HG02973 (cell line): ENCODE data around the gene GPATCH1.
"Not testable (repeated sequence)": the region's sequence is repeated elsewhere in the genome, so short reads cannot be mapped to it uniquely, and the experiment has no call there.

Source experiments
- ATAC-seq: cut with Tn5 transposase; IDR thresholded peaks from one replicate; pipeline ENCODE4 v1.9.1; 2021; ENCODE audit warnings: moderate library complexity; ENCODE audit not compliant: unreplicated experiment

Gene GPATCH1, protein sequence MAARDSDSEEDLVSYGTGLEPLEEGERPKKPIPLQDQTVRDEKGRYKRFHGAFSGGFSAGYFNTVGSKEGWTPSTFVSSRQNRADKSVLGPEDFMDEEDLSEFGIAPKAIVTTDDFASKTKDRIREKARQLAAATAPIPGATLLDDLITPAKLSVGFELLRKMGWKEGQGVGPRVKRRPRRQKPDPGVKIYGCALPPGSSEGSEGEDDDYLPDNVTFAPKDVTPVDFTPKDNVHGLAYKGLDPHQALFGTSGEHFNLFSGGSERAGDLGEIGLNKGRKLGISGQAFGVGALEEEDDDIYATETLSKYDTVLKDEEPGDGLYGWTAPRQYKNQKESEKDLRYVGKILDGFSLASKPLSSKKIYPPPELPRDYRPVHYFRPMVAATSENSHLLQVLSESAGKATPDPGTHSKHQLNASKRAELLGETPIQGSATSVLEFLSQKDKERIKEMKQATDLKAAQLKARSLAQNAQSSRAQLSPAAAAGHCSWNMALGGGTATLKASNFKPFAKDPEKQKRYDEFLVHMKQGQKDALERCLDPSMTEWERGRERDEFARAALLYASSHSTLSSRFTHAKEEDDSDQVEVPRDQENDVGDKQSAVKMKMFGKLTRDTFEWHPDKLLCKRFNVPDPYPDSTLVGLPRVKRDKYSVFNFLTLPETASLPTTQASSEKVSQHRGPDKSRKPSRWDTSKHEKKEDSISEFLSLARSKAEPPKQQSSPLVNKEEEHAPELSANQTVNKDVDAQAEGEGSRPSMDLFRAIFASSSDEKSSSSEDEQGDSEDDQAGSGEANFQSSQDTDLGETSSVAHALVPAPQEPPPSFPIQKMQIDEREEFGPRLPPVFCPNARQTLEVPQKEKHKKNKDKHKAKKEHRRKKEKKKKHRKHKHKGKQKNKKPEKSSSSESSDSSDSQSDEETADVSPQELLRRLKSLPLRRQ

DNA sequence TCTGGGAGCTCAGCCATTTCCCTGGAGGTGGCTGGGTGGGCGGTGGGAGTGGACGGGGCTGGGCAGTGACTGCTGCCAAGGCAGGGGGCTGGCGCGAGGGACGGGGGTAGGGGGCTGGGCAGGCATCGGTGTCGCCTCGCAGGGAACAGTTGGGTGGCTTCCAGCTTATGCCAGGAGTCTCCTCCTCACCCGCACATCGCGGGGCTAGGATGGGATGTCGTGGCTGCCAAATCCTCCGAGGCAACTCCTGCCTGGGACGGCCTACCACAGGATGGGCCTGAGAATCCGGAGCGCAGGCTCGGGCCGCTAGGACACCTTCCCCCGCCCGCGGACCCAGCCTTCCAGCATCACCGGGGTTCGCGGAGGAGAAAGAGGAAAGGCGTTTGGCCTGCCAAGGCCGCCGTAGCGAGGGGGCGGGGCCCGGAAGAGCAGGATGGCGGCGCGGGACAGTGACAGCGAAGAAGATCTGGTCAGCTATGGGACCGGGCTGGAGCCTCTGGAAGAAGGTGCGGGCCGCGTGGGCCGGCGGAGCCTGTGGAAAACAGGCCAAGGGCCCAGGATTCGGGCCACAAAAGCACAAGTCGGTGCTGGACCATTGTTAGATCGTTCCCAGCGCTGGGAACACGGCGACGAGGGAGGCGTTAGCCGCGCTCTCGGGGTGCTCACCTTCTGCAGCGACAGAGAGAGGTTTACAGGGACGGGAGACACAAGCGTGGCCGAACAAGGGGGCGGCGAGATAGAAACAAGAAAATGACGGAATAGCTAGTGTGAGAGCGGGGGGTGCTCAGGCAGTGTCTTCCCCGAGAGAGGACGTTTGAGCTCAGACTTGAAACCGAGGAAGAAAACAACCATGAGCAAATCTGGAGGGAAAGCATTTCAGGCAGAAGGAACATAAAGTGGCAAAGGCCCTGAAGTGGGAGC, at the start of gene GPATCH1:
TSS of gene GPATCH1 (plus strand) at position 421 of the 921 bp plus-strand sequence. CDS start at position 434, 13 bp downstream.
- ATAC-seq, result peak; percentile 80

DNA sequence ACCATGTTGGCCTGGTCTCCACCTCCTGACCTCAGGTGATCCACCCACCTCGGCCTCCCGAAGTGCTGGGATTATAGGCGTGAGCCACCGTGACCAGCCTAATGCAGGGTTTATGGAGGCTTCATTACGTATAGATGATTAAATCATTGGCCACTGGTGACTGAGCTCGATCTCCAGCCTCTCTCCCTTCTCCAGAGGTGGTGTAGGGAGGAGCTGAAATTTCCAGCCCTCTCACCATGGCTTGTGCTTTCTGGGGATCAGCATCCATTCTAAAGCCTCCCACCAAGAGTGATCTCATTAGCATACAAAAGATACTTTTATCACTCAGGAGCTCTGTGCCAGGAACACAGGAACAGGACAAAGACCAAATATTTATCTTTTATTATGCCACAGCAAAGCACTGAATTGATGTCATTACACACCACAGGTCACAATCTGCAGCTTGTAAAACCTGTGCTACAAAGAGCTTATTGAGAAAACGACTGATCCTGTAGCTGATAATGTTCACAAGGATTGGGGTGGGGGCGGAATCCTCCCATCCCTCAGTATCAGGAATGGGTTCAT, 48.7 kb upstream of the GPATCH1 start:
- no peak for ATAC-seq

DNA sequence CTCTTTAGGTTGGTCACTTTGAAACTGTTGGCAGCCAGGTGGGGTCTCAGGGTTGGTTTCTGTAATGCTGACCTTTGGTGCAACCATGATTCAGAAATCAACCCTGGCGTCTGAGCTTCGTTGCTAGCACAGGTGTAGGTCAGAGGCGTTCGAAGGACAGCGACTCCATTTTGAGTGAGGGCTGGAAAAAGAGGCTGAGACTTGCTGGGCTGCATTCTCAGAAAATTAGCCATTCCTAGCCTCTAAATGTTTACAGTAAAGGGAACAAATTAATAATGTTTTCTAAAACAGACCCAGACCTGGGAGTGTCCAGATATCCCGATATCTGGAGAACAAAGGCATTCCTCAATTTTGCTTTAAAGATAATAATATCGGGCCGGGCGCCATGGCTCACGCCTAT, 45.5 kb upstream of the GPATCH1 start:
- ATAC-seq, result no peak

DNA sequence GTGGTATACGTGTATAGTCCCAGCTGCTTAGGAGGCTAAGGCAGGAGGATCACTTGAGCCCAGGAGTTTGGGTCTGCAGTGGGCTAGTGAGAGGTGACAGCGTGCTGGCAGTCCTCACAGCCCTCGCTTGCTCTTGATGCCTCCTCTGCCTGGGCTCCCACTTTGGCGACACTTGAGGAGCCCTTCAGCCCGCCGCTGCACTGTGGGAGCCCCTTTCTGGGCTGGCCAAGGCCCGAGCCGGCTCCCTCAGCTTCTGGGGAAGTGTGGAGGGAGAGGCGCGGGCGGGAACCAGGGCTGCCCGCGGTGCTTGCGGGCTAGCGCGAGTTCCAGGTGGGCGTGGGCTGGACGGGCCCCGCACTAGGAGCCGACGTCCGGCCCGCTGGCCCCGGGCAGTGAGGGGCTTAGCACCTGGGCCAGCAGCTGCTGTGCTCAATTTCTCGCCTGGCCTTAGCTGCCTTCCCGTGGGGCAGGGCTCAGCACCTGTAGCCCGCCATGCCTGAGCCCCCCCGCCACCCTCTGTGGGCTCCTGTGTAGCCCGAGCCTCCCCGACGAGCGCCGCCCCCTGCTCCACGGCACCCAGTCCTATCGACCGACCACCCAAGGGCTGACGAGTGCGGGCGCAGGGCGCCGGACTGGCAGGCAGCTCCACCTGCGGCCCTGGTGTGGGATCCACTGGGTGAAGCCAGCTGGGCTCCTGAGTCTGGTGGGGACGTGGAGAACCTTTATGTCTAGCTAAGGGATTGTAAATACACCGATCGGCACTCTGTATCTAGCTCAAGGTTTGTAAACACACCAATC, 44.4 kb upstream of the GPATCH1 start:
- not testable (repeated sequence) for ATAC-seq

- not testable (repeated sequence) for ATAC-seq
Measured at GRCh38 chr19:33037168-33038025, 43.6 kb upstream of the GPATCH1 start.

DNA sequence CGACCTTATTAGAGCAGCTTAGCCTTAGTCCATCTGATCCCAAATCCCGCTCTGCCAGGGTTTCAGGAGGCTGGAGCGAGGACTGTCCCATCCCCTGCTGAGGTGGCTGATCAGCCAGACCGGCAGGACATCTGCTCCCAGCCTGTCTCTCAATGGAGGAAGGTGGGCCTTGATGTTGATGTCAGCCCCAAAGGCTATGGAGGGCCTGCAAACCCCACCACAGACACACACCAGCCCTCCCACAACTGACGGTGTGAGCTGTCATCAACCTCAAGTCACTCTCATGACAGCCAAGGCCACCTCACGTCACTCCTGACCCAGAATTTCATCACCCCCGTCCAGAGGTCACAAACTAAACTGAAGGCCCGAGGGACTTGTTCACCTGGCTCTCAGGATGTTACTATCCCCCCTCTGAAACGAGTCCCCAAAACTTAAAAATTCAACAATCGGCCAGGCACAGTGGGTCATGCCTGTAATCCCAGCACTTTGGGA, 41.8 kb upstream of the GPATCH1 start:
- no peak for ATAC-seq

GRCh38 chr19:33039815-33040214, 41.2 kb upstream of the GPATCH1 start:
- no peak for ATAC-seq

DNA sequence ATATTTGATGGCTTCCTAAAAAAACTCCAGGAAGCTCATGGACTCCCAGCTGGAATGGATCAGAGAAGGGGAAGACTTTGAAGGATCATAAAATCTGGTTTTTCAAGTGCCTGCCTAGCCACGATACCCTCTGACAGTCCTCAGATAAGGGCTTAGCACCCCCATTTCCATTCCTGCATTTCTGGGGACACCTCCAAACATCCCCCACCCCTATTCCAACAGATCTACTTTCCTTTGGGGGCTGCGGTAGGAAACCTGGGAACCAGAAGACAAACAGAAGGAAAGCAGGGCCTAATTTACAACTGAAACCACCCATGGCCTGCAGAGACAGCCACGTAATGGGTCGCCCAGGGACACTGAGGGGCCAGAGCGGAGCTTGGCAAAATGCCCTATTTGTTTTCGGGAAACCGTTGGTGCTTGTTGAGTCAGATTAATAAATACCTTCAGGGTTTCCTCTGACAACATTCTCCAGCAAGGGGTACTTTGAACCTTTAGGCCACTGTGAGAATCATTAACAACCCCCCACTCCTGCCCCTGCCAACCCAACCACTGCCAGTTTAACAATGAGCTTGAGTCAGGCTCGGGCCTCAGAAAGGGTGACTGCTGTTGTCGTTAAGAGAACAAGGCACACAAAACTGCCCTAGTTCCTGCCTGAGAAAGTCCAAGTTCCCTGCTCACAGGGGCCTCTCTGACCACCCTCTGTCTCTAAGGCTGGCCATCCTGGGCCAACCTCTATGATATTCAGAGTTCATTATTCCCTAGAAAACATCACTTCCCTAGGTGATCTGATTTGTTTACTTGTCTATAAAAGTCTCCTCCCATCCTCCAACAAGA, 39.8 kb upstream of the GPATCH1 start:
- ATAC-seq, result no peak

GRCh38 chr19:33041828-33042160, 39.2 kb upstream of the GPATCH1 start:
- ATAC-seq, result not testable (repeated sequence)

DNA sequence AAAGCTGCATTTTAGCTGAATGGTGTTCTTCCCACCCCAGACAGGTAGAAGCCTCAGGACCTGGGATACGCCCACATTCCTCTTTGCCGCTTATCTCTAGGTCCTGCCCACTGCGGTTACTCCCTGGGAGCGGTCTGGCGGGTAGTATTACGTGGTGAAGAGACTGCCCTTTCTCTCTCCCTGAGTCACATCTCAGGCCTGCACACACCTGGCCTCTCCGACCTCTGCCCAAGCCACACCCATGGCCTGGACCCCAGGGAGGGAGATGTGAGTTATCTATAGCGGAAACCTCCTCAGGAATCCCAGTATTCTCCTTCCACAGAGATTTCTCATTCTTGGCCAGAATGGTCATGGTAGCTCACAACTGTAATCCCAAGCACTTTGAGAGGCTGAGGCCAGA, 33.6 kb upstream of the GPATCH1 start:
- ATAC-seq, result no peak

GRCh38 chr19:33048806-33049676, 31.9 kb upstream of the GPATCH1 start:
- ATAC-seq, result no peak

DNA sequence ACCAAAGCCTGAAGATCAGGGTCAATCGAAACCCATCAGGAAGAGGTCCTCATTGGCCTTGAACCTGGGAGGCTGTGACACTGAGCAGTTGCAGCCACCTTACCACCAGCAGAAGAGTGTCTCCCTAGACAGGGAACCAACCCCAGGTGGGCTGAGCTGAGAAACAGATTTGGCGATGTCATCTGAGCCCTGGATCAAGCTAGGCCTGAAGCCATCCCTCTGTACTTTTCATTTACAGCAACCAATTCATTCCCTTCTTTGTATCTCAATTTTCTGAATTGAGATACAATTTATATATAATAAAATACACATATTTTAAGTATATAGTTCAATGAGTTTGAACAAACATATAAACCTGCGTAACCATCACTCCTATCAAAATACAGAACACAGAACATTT, 30.9 kb upstream of the GPATCH1 start:
- ATAC-seq, result no peak

GRCh38 chr19:33052352-33052972, 28.5 kb upstream of the GPATCH1 start:
- no peak for ATAC-seq

DNA sequence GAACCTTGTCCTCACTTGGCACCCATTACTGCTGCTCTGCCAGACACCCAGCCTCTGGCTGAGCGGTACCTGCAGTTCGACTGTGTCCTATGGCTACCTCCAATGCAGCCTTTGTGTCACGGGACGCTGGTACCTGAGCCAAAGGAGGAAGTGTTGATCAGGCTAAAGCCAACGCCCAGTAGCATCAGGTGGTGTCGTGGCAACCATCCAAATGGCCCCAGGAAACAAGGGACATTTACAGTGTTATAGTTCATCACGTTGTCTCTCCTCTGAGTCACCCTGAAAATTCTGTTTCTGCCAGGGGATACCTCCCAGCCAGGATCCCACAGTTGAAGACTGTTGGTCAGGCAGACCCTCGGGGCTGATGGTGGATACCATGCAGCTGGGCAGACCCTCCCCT, 26.4 kb upstream of the GPATCH1 start:
- ATAC-seq, result no peak

DNA sequence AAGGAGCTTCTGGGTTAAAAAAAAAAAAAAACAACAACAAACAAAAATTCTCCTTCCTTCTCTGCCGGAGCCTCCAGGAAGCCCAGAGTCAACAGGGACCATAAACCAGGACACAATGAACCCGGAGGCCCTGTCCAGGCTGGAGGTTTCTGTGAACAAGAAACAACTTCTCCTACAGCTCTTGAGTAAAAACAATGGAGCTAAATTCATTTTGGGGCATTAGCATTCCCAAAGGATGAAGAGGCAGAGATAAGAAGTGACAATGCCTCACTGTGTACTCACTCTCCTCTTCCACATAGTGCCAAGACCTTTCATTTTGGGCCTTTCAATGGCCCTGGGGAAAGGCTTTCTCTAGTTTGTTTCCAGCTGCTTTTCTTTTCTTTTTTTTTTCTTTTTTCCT, 25.3 kb upstream of the GPATCH1 start:
- ATAC-seq, result no peak

DNA sequence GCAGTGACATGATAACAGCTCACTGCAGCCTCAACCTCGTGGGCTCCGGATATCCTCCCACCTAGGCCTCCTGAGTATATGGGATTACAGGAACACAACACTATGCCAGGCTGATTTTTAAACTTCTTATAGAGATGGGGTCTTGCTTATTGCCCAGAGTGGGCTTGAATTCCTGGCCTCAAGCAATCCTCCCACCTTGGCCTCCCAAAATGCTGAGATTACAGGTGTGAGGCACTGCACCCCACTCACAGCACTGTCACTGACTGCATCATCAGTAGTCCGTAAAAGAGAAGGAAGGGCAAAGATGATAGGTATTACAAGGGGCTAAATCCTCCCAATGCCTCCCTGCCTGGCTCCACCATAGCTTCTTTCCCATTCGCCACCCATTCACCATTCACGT, 20.4 kb upstream of the GPATCH1 start:
- ATAC-seq, result no peak
